ENCODE measurements around the gene NMNAT2. TPM values are rescaled to one million over a fixed set of nuclear protein-coding genes. Genes with fewer than 3 reads are reported as not detected.

The NMNAT2 gene
- total RNA-seq, 1 experiment from 2014 or later, result not detected

DNA sequence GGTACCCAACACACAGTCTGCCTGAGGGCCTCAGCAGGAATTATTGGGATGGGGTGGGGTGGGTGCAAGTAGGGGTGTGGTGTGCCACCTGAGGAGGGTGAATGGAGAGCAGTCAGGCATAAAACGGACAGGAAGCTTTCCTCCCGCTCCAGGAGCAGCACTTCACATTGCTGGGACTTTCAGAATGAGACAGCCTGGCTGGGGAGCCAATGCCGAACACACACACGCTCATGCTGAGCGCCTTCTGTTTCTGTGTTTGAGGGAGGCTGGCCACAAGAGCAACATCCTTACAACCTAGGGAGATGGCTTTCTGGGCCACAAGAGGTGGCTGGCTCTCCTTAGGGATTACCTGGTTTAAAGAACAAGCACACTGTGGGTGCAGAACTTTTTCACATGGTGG, 134.1 kb downstream of the NMNAT2 start:
- H3K4me2 ChIP-seq (ENCODE audit: low read length), result no peak overlapping the region
- H3K9me3 ChIP-seq (ENCODE audit: control insufficient read depth in 1 of 2, insufficient read depth in 1 of 2, low read depth in 1 of 2, low read length in 2 of 2), result 0 out of 4 replicates have a peak, but pooled peaks cover 0 to 2% of the 10 kb centered on the region in 2 experiments
- no peak overlapping the region for H3K9ac ChIP-seq (ENCODE audit: low read length)
- no peaks in the 10 kb centered on the region for H4K20me1 ChIP-seq (ENCODE audit: insufficient read depth)
- H3K27ac ChIP-seq (ENCODE audit: low read depth, low read length), result no peak overlapping the region
- no peak for DNase-seq (ENCODE audit: low read depth, low spot score)
- CTCF ChIA-PET, result no interaction called here
- intact Hi-C loops (cut with micrococcal nuclease), result loop anchor here (5.0 kb wide), 1 partner anchor 393 kb away; no protein-coding TSS in a partner anchor
- no peak for ATAC-seq
- TF ChIP-seq, protein P1, sequence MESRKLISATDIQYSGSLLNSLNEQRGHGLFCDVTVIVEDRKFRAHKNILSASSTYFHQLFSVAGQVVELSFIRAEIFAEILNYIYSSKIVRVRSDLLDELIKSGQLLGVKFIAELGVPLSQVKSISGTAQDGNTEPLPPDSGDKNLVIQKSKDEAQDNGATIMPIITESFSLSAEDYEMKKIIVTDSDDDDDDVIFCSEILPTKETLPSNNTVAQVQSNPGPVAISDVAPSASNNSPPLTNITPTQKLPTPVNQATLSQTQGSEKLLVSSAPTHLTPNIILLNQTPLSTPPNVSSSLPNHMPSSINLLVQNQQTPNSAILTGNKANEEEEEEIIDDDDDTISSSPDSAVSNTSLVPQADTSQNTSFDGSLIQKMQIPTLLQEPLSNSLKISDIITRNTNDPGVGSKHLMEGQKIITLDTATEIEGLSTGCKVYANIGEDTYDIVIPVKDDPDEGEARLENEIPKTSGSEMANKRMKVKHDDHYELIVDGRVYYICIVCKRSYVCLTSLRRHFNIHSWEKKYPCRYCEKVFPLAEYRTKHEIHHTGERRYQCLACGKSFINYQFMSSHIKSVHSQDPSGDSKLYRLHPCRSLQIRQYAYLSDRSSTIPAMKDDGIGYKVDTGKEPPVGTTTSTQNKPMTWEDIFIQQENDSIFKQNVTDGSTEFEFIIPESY (IDR thresholded peaks at IDR 0.05; ENCODE audit: extremely low read depth, insufficient replicate concordance, low read length), result no peak
- no peak for TF ChIP-seq RAD21 (IDR thresholded peaks at IDR 0.05; ENCODE audit: low read depth)
- H3K27me3 ChIP-seq (ENCODE audit: insufficient read depth, low read length), result no peaks in the 10 kb centered on the region
- POLR2A ChIA-PET, result no interaction called here
- RAD21 ChIA-PET (ENCODE audit: low non-redundant PET in 1 of 2, low total read pairs in 2 of 2, uncharacterized antibody in 2 of 2, unreplicated experiment in 2 of 2), result no interaction called here
- H3K79me2 ChIP-seq (ENCODE audit: insufficient read depth, low read length), result no peaks in the 10 kb centered on the region
- no TSS peak for BruUV-seq (replicated peaks)
- no peak overlapping the region for H2AFZ ChIP-seq (ENCODE audit: low read depth, low read length, poor library complexity, severe bottlenecking)
- no peak overlapping the region for H3K4me3 ChIP-seq (replicated peaks in 1 of 2; ENCODE audit: low read depth in 1 of 2, low read length in 2 of 2)
- no peaks in the 10 kb centered on the region for H3K4me1 ChIP-seq (ENCODE audit: control insufficient read depth in 1 of 2, insufficient read depth in 2 of 2, low read length in 2 of 2)
- H3K9me2 ChIP-seq (ENCODE audit: insufficient read depth), result no peaks in the 10 kb centered on the region
- H3K36me3 ChIP-seq (ENCODE audit: control insufficient read depth in 1 of 2, insufficient read depth in 2 of 2, low read length in 2 of 2), result no peaks in the 10 kb centered on the region

DNA sequence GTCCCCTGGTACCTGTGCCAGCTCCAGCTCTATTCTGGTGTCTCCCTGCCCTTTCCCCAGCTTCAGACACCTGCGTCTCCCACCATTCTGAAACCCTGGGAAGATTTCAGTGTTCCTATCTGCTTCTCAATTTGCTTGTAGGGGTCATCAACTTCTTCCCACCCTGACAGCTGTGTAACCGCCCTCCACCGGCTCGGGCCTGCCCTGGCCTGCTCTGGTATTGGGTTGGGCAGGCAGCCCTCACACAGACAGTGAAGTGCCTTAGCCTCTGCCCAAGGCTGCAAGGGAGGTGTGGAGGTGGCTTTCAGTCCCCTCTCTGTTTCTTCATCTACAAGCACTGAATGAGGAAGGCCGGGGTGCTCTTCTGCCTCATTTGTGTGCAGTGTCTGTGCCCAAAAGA, 134.9 kb downstream of the NMNAT2 start:
- intact Hi-C loops (cut with micrococcal nuclease), result loop anchor here (5.0 kb wide), 1 partner anchor 394 kb away; no protein-coding TSS in a partner anchor
- no peak for ATAC-seq
- Histone ChIP-seq H3K9me2 (ENCODE audit: insufficient read depth) (no peaks in the 10 kb centered on the region), H3K27me3 (ENCODE audit: insufficient read depth, low read length) (no peaks in the 10 kb centered on the region), H3K36me3 (ENCODE audit: control insufficient read depth in 1 of 2, insufficient read depth in 2 of 2, low read length in 2 of 2) (no peaks in the 10 kb centered on the region), H3K9ac (ENCODE audit: low read length) (no peak overlapping the region), H2AFZ (ENCODE audit: low read depth, low read length, poor library complexity, severe bottlenecking) (no peak overlapping the region), H3K9me3 (ENCODE audit: control insufficient read depth in 1 of 2, insufficient read depth in 1 of 2, low read depth in 1 of 2, low read length in 2 of 2) (no peaks in the 10 kb centered on the region), H3K4me3 (replicated peaks in 1 of 2; ENCODE audit: low read depth in 1 of 2, low read length in 2 of 2) (no peak overlapping the region), H3K79me2 (ENCODE audit: insufficient read depth, low read length) (no peaks in the 10 kb centered on the region), H4K20me1 (ENCODE audit: insufficient read depth) (no peaks in the 10 kb centered on the region), H3K4me1 (ENCODE audit: control insufficient read depth in 1 of 2, insufficient read depth in 2 of 2, low read length in 2 of 2) (no peaks in the 10 kb centered on the region), H3K4me2 (ENCODE audit: low read length) (no peak overlapping the region), H3K27ac (ENCODE audit: low read depth, low read length) (no peak overlapping the region)
- ChIA-PET RAD21 (ENCODE audit: low non-redundant PET in 1 of 2, low total read pairs in 2 of 2, uncharacterized antibody in 2 of 2, unreplicated experiment in 2 of 2) (no interaction called here), POLR2A (no interaction called here), CTCF (no interaction called here)
- DNase-seq (ENCODE audit: low read depth, low spot score), result no peak
- no TSS peak for BruUV-seq (replicated peaks)
- no peak for TF ChIP-seq ELF1 (IDR thresholded peaks at IDR 0.05; ENCODE audit: borderline replicate concordance, low read depth)
- no peak for TF ChIP-seq POLR2A (IDR thresholded peaks at IDR 0.05; ENCODE audit: borderline replicate concordance, extremely low read depth, insufficient read depth, insufficient read length)
- TF ChIP-seq, protein P2, sequence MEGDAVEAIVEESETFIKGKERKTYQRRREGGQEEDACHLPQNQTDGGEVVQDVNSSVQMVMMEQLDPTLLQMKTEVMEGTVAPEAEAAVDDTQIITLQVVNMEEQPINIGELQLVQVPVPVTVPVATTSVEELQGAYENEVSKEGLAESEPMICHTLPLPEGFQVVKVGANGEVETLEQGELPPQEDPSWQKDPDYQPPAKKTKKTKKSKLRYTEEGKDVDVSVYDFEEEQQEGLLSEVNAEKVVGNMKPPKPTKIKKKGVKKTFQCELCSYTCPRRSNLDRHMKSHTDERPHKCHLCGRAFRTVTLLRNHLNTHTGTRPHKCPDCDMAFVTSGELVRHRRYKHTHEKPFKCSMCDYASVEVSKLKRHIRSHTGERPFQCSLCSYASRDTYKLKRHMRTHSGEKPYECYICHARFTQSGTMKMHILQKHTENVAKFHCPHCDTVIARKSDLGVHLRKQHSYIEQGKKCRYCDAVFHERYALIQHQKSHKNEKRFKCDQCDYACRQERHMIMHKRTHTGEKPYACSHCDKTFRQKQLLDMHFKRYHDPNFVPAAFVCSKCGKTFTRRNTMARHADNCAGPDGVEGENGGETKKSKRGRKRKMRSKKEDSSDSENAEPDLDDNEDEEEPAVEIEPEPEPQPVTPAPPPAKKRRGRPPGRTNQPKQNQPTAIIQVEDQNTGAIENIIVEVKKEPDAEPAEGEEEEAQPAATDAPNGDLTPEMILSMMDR (IDR thresholded peaks at IDR 0.05 in 2 of 3, conservative IDR thresholded peaks at IDR 0.05 in 1 of 3; ENCODE audit: borderline replicate concordance in 1 of 3, insufficient read depth in 1 of 3, low read depth in 2 of 3, low read length in 2 of 3), result no peak
- no peak for TF ChIP-seq EZH2 (IDR thresholded peaks at IDR 0.05)
- no peak for TF ChIP-seq SRF (IDR thresholded peaks at IDR 0.05; ENCODE audit: low read depth)
- TF ChIP-seq RAD21 (IDR thresholded peaks at IDR 0.05; ENCODE audit: low read depth), result no peak
- no peak for TF ChIP-seq EGR1 (IDR thresholded peaks at IDR 0.05; ENCODE audit: low read depth)
- no peak for TF ChIP-seq POLR2AphosphoS5 (IDR thresholded peaks at IDR 0.05; ENCODE audit: low read depth, low read length)
- no peak for TF ChIP-seq YY1 (IDR thresholded peaks at IDR 0.05; ENCODE audit: extremely low read depth, insufficient replicate concordance, low read depth, low read length)
- no peak for TF ChIP-seq SP1 (IDR thresholded peaks at IDR 0.05; ENCODE audit: low read depth)
- no peak for TF ChIP-seq JUND (IDR thresholded peaks at IDR 0.05)
- TF ChIP-seq, protein P3, sequence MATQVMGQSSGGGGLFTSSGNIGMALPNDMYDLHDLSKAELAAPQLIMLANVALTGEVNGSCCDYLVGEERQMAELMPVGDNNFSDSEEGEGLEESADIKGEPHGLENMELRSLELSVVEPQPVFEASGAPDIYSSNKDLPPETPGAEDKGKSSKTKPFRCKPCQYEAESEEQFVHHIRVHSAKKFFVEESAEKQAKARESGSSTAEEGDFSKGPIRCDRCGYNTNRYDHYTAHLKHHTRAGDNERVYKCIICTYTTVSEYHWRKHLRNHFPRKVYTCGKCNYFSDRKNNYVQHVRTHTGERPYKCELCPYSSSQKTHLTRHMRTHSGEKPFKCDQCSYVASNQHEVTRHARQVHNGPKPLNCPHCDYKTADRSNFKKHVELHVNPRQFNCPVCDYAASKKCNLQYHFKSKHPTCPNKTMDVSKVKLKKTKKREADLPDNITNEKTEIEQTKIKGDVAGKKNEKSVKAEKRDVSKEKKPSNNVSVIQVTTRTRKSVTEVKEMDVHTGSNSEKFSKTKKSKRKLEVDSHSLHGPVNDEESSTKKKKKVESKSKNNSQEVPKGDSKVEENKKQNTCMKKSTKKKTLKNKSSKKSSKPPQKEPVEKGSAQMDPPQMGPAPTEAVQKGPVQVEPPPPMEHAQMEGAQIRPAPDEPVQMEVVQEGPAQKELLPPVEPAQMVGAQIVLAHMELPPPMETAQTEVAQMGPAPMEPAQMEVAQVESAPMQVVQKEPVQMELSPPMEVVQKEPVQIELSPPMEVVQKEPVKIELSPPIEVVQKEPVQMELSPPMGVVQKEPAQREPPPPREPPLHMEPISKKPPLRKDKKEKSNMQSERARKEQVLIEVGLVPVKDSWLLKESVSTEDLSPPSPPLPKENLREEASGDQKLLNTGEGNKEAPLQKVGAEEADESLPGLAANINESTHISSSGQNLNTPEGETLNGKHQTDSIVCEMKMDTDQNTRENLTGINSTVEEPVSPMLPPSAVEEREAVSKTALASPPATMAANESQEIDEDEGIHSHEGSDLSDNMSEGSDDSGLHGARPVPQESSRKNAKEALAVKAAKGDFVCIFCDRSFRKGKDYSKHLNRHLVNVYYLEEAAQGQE (IDR thresholded peaks at IDR 0.05; ENCODE audit: low read depth), result no peak
- no peak for TF ChIP-seq EZH2phosphoT487 (IDR thresholded peaks at IDR 0.05; ENCODE audit: borderline replicate concordance)

Data from HCT116 (cell line).